ENCODE results near the gene KLF7. TPM values are rescaled to one million over a fixed set of nuclear protein-coding genes. Genes with fewer than 3 reads are reported as not detected.

Gene KLF7
- total and polyA plus RNA-seq, 4 donors = 1.9 to 11.5 (median 4.5) TPM

- no peak for DNase-seq (ENCODE audit: low spot score)
- Histone ChIP-seq H3K9ac (ENCODE audit: low read depth in 1 of 2, low read length in 2 of 2) (peak overlapping the region; percentile 48 to 78), H3K27me3 (ENCODE audit: control insufficient read depth in 4 of 4, insufficient read depth in 4 of 4, low read length in 3 of 4) (no peaks in the 10 kb centered on the region), H3K4me3 (ENCODE audit: low read depth in 1 of 3, low read length in 3 of 3) (peak overlapping the region; percentile 20 to 73 (median 53)), H3K36me3 (ENCODE audit: control insufficient read depth in 4 of 4, insufficient read depth in 3 of 4, low read depth in 1 of 4, low read length in 3 of 4) (no peaks in the 10 kb centered on the region), H3K4me1 (ENCODE audit: control insufficient read depth in 4 of 4, insufficient read depth in 4 of 4, low read length in 3 of 4) (peaks cover 2 to 28% (median 14%) of the 10 kb centered on the region in 4 donors), H3K9me3 (ENCODE audit: control insufficient read depth in 4 of 4, low read length in 3 of 4) (no peaks in the 10 kb centered on the region), H3K27ac (ENCODE audit: low read depth in 1 of 2, low read length in 2 of 2) (peak overlapping the region; percentile 100)
- TF ChIP-seq FOXA2 (IDR thresholded peaks at IDR 0.05) (no peak), RXRA (IDR thresholded peaks at IDR 0.05) (peak in 1 of 2 donors; percentile 57), TAF1 (conservative IDR thresholded peaks at IDR 0.05) (peak; percentile 40), SP1 (IDR thresholded peaks at IDR 0.05) (peak; percentile 44), ZBTB33 (IDR thresholded peaks at IDR 0.05) (no peak), HNF4A (conservative IDR thresholded peaks at IDR 0.05) (peak in 1 of 2 donors; percentile 2), RAD21 (IDR thresholded peaks at IDR 0.05) (peak in 1 of 2 donors; percentile 62)
- TF ChIP-seq, protein P1, sequence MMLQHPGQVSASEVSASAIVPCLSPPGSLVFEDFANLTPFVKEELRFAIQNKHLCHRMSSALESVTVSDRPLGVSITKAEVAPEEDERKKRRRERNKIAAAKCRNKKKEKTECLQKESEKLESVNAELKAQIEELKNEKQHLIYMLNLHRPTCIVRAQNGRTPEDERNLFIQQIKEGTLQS (IDR thresholded peaks at IDR 0.05) = peak; percentile 24
- 30% methylated on average over 18 of the region's 18 CpGs for WGBS
These were observed 1.6 kb upstream of the KLF7 start for GRCh38 chr2:207167099-207167923.

DNA sequence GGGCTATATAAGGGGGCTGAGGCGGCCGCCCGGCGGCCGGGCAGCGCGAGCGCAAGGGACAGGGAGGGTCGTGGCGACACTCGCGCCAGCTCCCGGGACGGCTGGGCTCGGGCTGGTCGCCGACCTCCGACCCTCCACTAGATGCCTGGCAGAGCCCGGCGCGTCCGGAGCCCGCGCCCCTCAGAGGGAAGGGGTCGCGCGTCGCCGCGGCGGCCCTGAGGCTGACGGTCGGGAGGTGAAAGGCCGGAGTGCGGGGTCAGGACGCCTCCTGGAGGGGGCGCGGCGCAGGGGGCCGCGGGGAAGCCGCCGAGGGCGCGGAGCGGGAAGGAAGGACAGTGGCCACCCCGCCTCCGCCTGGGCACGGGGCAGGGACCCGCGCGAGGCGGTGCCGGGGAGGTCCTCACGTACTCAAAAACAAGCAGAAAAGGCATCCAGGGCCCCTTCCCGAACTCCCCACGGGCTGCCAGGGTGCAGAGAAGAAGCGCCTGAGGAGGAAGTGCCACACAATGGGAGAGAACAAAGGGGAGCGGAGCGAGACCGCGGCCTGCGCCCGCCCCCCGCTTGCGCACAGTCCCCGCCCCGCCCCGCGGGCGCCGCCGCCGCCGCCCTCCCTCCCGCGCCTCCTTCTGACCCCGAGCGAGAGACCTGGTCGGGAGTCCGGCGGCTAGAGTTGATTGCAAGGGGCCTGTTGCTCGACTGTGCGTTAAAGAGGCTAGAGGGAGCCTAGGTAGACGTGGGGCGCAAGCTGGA, 776 bp upstream of the KLF7 start:
- no peaks in the 10 kb centered on the region for H3K9me3 ChIP-seq (ENCODE audit: control insufficient read depth in 4 of 4, low read length in 3 of 4)
- H3K9ac ChIP-seq (ENCODE audit: low read depth in 1 of 2, low read length in 2 of 2) = peak overlapping the region; percentile 88 to 95
- H3K27ac ChIP-seq (ENCODE audit: low read depth in 1 of 2, low read length in 2 of 2) = peak overlapping the region; percentile 100
- WGBS = under 1% methylated on average over 86 of the region's 86 CpGs
- no peaks in the 10 kb centered on the region for H3K27me3 ChIP-seq (ENCODE audit: control insufficient read depth in 4 of 4, insufficient read depth in 4 of 4, low read length in 3 of 4)
- TF ChIP-seq FOXA2 (IDR thresholded peaks at IDR 0.05) = no peak
- no peak for TF ChIP-seq SP1 (IDR thresholded peaks at IDR 0.05)
- peak; percentile 35 to 43 for TF ChIP-seq HNF4A (conservative IDR thresholded peaks at IDR 0.05)
- no peak for TF ChIP-seq JUND (IDR thresholded peaks at IDR 0.05)
- no peak for TF ChIP-seq MAX (IDR thresholded peaks at IDR 0.05)
- TF ChIP-seq RXRA (IDR thresholded peaks at IDR 0.05) = peak in 1 of 2 donors; percentile 6
- TF ChIP-seq TAF1 (conservative IDR thresholded peaks at IDR 0.05) = peak; percentile 38
- H3K4me1 ChIP-seq (ENCODE audit: control insufficient read depth in 4 of 4, insufficient read depth in 4 of 4, low read length in 3 of 4) = peaks cover 2 to 28% (median 14%) of the 10 kb centered on the region in 4 donors
- H3K4me3 ChIP-seq (ENCODE audit: low read depth in 1 of 3, low read length in 3 of 3) = peak overlapping the region; percentile 59 to 73 (median 68)
- peak; percentile 71 for DNase-seq (ENCODE audit: low spot score)
- no peaks in the 10 kb centered on the region for H3K36me3 ChIP-seq (ENCODE audit: control insufficient read depth in 4 of 4, insufficient read depth in 3 of 4, low read depth in 1 of 4, low read length in 3 of 4)

GRCh38 chr2:207166039-207166348, 246 bp upstream of the KLF7 start:
- H3K27me3 ChIP-seq (ENCODE audit: control insufficient read depth in 4 of 4, insufficient read depth in 4 of 4, low read length in 3 of 4) = no peaks in the 10 kb centered on the region
- H3K36me3 ChIP-seq (ENCODE audit: control insufficient read depth in 4 of 4, insufficient read depth in 3 of 4, low read depth in 1 of 4, low read length in 3 of 4) = no peaks in the 10 kb centered on the region
- peak overlapping the region; percentile 100 for H3K27ac ChIP-seq (ENCODE audit: low read depth in 1 of 2, low read length in 2 of 2)
- peak overlapping the region in 2 of 3 donors; percentile 73 to 96 for H3K4me3 ChIP-seq (ENCODE audit: low read depth in 1 of 3, low read length in 3 of 3)
- no peaks in the 10 kb centered on the region for H3K9me3 ChIP-seq (ENCODE audit: control insufficient read depth in 4 of 4, low read length in 3 of 4)
- H3K9ac ChIP-seq (ENCODE audit: low read depth in 1 of 2, low read length in 2 of 2) = peak overlapping the region in 1 of 2 donors; percentile 88
- WGBS = under 1% methylated on average over 20 of the region's 20 CpGs
- peak; percentile 89 for DNase-seq (ENCODE audit: low spot score)
- peaks cover 2 to 28% (median 15%) of the 10 kb centered on the region in 4 donors for H3K4me1 ChIP-seq (ENCODE audit: control insufficient read depth in 4 of 4, insufficient read depth in 4 of 4, low read length in 3 of 4)
- TF ChIP-seq HNF4A (conservative IDR thresholded peaks at IDR 0.05) (peak in 1 of 2 donors; percentile 16), ZBTB33 (IDR thresholded peaks at IDR 0.05) (peak; percentile 68), RXRA (IDR thresholded peaks at IDR 0.05) (peak in 1 of 2 donors; percentile 10), FOXA2 (IDR thresholded peaks at IDR 0.05) (peak; percentile 95), YY1 (IDR thresholded peaks at IDR 0.05) (peak; percentile 95), HNF4G (IDR thresholded peaks at IDR 0.05) (no peak), MAX (IDR thresholded peaks at IDR 0.05) (no peak), RAD21 (IDR thresholded peaks at IDR 0.05) (peak in 1 of 2 donors; percentile 24), JUND (IDR thresholded peaks at IDR 0.05) (peak in 1 of 2 donors; percentile 67), SP1 (IDR thresholded peaks at IDR 0.05) (peak; percentile 76), FOXA1 (IDR thresholded peaks at IDR 0.05) (peak; percentile 95), REST (IDR thresholded peaks at IDR 0.05) (peak; percentile 42), TAF1 (conservative IDR thresholded peaks at IDR 0.05) (peak; percentile 9)
- TF ChIP-seq, protein P1 (IDR thresholded peaks at IDR 0.05) = no peak

Data from liver (tissue), 9 donors.